HFF-Myc (cell line): ENCODE data around the gene OR52N4.
"Not testable (repeated sequence)": the region's sequence is repeated elsewhere in the genome, so short reads cannot be mapped to it uniquely, and the experiment has no call there.

Source experiments
- DNase-seq: peaks from one replicate; pipeline ENCODE4 v3.0.0-alpha.2; 2011; ENCODE audit warnings: low read depth; ENCODE audit errors: extremely low read depth
- H3K4me3 ChIP-seq: replicated peaks from 2 replicates; pipeline ENCODE4 v1.5.1; 2011; ENCODE audit warnings: low read depth, mild to moderate bottlenecking, control low read depth, low read length
- CTCF ChIP-seq: IDR thresholded peaks from 2 replicates; pipeline ENCODE4 v1.5.1; 2012; ENCODE audit warnings: mild to moderate bottlenecking, low read depth, low read length, control low read depth; ENCODE audit errors: missing control alignments

OR52N4 gene

GRCh38 chr11:5753943-5754342 is at the start of gene OR52N4:
TSS of gene OR52N4 (plus strand) at chr11:5754243. CDS start at chr11:5754741, 498 bp downstream.
- TF ChIP-seq CTCF = no peak
- DNase-seq = no peak
- no peak within 1 kb of the TSS for H3K4me3 ChIP-seq

GRCh38 chr11:5705688-5706087 is 48.4 kb upstream of the OR52N4 start:
- TF ChIP-seq CTCF = no peak
- H3K4me3 ChIP-seq = no peak overlapping the region
- no peak for DNase-seq

DNA sequence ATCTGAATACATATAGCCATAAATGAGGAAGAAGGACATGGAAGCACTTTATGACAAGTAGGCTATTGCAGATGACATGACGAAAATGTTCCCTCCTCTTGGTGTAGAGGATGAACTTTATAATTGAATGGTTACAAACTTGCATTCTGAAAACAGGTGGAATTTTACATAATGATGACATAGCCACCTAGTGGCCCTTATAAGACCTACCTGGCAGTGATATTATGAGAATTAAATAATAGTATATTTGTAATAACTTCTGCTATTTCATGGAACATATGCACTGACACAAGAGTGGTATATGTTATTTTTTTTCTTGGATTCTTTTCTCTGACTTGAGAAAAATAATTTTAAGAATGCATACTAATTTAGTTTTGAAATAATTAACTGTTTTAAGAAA is 41.5 kb upstream of the OR52N4 start:
- no peak overlapping the region for H3K4me3 ChIP-seq
- no peak for TF ChIP-seq CTCF
- no peak for DNase-seq

DNA sequence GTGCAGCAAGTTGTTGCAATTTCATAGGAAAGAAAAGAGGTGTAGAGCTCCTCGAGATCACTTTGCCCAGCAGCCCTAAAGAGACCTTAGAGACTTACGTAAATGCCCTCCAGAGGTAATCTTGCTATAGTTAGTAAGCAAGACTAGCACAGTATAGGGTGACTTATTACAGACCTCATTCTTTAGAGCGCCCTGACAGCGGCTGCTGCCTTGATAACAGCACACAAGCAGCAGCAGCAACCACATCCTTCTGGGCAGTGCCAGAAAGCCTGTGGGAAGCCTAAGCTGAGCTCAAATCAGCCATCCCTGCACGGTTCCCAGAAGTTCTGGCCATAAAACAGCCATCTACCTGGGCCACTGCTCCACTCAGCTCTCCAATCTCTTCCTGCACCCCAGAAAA is 40.3 kb upstream of the OR52N4 start:
- DNase-seq = no peak
- H3K4me3 ChIP-seq = no peak overlapping the region
- no peak for TF ChIP-seq CTCF

DNA sequence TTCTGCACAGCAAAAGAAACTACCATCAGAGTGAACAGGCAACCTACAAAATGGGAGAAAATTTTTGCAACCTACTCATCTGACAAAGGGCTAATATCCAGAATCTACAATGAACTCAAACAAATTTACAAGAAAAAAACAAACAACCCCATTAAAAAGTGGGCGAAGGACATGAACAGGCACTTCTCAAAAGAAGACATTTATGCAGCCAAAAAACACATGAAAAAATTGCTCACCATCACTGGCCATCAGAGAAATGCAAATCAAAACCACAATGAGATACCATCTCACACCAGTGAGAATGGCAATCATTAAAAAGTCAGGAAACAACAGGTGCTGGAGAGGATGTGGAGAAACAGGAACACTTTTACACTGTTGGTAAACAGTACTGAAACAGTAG is 37.5 kb upstream of the OR52N4 start:
- DNase-seq, H3K4me3 ChIP-seq: not testable (repeated sequence)

DNA sequence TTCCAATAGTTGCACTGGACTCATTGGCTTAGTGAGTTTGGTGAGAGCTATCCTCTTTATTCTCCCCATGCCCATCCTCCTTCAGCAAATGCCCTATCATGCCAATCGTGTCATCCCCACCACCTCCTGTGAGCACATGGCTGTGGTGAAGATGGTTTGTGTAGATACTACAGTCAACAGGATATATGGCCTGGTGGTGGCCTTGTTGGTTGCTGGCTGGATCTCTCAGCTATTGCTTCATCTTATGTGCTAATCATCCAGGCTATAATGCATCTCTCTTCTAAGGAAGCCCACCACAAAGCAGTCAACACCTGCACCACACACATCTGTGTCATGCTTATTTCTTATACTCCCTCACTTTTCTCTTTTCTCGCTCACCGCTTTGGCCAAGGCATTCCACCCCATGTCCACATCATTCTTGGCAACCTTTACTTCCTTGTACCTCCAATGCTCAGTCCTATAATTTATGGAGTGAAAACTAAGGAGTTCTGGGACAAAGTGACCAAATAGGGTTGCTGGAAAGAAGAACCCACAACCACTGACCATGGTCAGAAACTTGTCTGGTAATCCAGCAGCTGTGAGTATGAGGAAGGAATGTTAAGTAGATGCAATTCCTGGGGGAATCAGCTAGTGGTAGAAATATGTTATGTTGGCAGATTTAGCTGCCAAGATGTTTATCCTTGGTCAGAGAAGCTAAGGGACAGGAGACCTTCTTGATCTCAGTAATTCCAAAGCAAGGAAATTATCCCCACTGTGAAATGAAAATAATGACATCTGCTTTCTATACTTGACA is 34.1 kb upstream of the OR52N4 start:
- no peak for DNase-seq
- TF ChIP-seq CTCF = no peak
- H3K4me3 ChIP-seq = no peak overlapping the region

- DNase-seq = no peak
- no peak overlapping the region for H3K4me3 ChIP-seq
Observed at GRCh38 chr11:5722622-5723021, 31.4 kb upstream of the OR52N4 start.

More at GRCh38 chr11:5722622-5723021, 31.4 kb upstream of the OR52N4 start:
- TF ChIP-seq CTCF = no peak
